ENCODE results near the gene IGSF9.

- TF ChIP-seq GATA3 (IDR thresholded peaks at IDR 0.05; ENCODE audit: low read depth, low read length) (no peak), GATA2 (IDR thresholded peaks at IDR 0.05; ENCODE audit: low read depth, low read length) (no peak)
These were observed 48.5 kb upstream of the IGSF9 start for GRCh38 chr1:159993911-159994310.

All from SH-SY5Y (cell line).